Loucy (cell line): ENCODE data around the gene USO1.
A peak's percentile ranks its signal among the peaks of the same experiment; 100 is the strongest.

Experiments
- H2AFZ ChIP-seq: fragments of 200-600 bp; sonication (generic); 2 replicates; pipeline ENCODE4 v1.6.0; 2016; ENCODE audit warnings: antibody characterized with exemption, mild to moderate bottlenecking, low read length, moderate library complexity
- H3F3A ChIP-seq: fragments of 200-600 bp; 2 replicates; pipeline ENCODE4 v1.6.0; 2016; ENCODE audit warnings: antibody characterized with exemption, low read depth, mild to moderate bottlenecking
- H3K27me3 ChIP-seq: fragments of 200-600 bp; sonication (generic); 2 replicates; pipeline ENCODE4 v1.6.1; 2014; ENCODE audit warnings: low read length, mild to moderate bottlenecking; ENCODE audit not compliant: insufficient read depth, poor library complexity, severe bottlenecking
- H3K36me3 ChIP-seq: fragments of 200-600 bp; sonication (generic); 2 replicates; pipeline ENCODE4 v1.6.1; 2016; ENCODE audit warnings: low read length; ENCODE audit not compliant: insufficient read depth
- H3K4me1 ChIP-seq: fragments of 200-600 bp; sonication (generic); 2 replicates; pipeline ENCODE4 v1.5.1; 2014; ENCODE audit warnings: low read length, mild to moderate bottlenecking; ENCODE audit not compliant: insufficient read depth, poor library complexity, severe bottlenecking
- H3K4me2 ChIP-seq: fragments of 200-600 bp; sonication (generic); 2 replicates; pipeline ENCODE4 v1.6.0; 2014; ENCODE audit warnings: antibody characterized with exemption, low read length, low read depth, mild to moderate bottlenecking; ENCODE audit not compliant: poor library complexity, severe bottlenecking
- H3K4me3 ChIP-seq: fragments of 200-600 bp; sonication (generic); 2 replicates; pipeline ENCODE4 v1.5.1; 2014; ENCODE audit warnings: low read length, mild to moderate bottlenecking, mixed read lengths; ENCODE audit not compliant: poor library complexity, severe bottlenecking
- H3K79me2 ChIP-seq: fragments of 200-600 bp; sonication (generic); 2 replicates; pipeline ENCODE4 v1.6.1; 2014; ENCODE audit warnings: low read length; ENCODE audit not compliant: insufficient read depth
- H3K9ac ChIP-seq: fragments of 200-600 bp; sonication (generic); 2 replicates; pipeline ENCODE4 v1.6.0; 2014; ENCODE audit warnings: mild to moderate bottlenecking, low read depth, low read length, moderate library complexity; ENCODE audit not compliant: poor library complexity, severe bottlenecking
- H3K9me2 ChIP-seq: fragments of 200-600 bp; sonication (generic); replicated peaks from 2 replicates; pipeline ENCODE4 v1.6.1; 2016; ENCODE audit warnings: low read depth, low read length, mixed read lengths
- H3K9me3 ChIP-seq: fragments of 200-600 bp; sonication (generic); 2 replicates; pipeline ENCODE4 v1.6.1; 2014; ENCODE audit warnings: mild to moderate bottlenecking, antibody characterized with exemption, low read length, low read depth; ENCODE audit not compliant: insufficient read depth
- H4K20me1 ChIP-seq: fragments of 200-600 bp; sonication (generic); 2 replicates; pipeline ENCODE4 v1.6.0; 2014; ENCODE audit warnings: antibody characterized with exemption, low read length, mild to moderate bottlenecking; ENCODE audit not compliant: insufficient read depth, poor library complexity, severe bottlenecking
- EZH2phosphoT487 ChIP-seq: fragments of 200-600 bp; IDR thresholded peaks from 2 replicates; pipeline ENCODE4 v1.6.1; 2018; ENCODE audit warnings: antibody characterized with exemption, mild to moderate bottlenecking, moderate library complexity, borderline replicate concordance
- TF ChIP-seq, protein P1 (sequence below): fragments of 200-600 bp; sonication (generic); conservative IDR thresholded peaks from 2 replicates; pipeline ENCODE4 v1.5.1; 2014; ENCODE audit warnings: mild to moderate bottlenecking, antibody characterized with exemption, low read length

Gene USO1

GRCh38 chr4:75831856-75832405, 107.6 kb downstream of the USO1 start:
- no peaks in the 10 kb centered on the region for H3F3A ChIP-seq
- TF ChIP-seq, protein P1, sequence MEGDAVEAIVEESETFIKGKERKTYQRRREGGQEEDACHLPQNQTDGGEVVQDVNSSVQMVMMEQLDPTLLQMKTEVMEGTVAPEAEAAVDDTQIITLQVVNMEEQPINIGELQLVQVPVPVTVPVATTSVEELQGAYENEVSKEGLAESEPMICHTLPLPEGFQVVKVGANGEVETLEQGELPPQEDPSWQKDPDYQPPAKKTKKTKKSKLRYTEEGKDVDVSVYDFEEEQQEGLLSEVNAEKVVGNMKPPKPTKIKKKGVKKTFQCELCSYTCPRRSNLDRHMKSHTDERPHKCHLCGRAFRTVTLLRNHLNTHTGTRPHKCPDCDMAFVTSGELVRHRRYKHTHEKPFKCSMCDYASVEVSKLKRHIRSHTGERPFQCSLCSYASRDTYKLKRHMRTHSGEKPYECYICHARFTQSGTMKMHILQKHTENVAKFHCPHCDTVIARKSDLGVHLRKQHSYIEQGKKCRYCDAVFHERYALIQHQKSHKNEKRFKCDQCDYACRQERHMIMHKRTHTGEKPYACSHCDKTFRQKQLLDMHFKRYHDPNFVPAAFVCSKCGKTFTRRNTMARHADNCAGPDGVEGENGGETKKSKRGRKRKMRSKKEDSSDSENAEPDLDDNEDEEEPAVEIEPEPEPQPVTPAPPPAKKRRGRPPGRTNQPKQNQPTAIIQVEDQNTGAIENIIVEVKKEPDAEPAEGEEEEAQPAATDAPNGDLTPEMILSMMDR: no peak
- no peak for TF ChIP-seq EZH2phosphoT487

DNA sequence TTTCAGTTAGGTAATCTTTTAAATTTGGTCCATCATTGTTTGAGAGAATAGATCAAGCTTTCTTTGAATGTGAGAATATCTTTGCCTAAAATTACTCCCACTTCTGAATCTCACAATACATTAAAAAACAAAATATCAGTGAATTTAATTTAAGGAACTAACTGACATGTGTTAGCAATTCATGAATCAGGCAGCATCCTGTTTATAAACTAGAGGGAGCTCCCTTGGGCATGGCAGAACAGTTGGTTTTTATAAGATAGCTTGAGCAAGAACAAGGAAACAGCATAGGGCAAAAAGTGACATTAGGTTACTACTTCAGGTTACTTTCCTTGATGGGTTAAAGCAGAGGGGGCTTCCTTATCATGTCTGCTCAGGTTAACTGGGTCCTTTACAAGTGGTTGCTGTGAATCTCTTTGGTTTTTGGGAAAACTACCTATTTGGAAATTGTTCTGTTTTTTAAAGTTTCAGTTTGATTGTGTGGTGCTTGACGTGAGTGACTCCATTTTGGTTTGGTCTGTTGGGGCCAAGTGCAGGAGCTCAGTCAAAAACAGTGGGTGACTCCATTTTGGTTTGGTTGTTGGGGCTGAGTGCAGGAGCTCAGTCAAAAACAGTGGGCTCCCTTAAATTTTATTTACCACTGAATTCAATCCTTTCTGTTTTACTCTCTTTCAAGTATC, 109.9 kb downstream of the USO1 start:
- H3K9me2 ChIP-seq: no peaks in the 10 kb centered on the region
- no peaks in the 10 kb centered on the region for H3K27me3 ChIP-seq
- no peaks in the 10 kb centered on the region for H3K9me3 ChIP-seq
- no peak overlapping the region for H3K4me2 ChIP-seq
- H3K79me2 ChIP-seq: no peaks in the 10 kb centered on the region
- no peaks in the 10 kb centered on the region for H4K20me1 ChIP-seq
- H2AFZ ChIP-seq: no peak overlapping the region
- no peaks in the 10 kb centered on the region for H3K4me1 ChIP-seq
- no peak overlapping the region for H3K9ac ChIP-seq
- no peaks in the 10 kb centered on the region for H3K36me3 ChIP-seq
- no peak overlapping the region for H3K4me3 ChIP-seq
- no peaks in the 10 kb centered on the region for H3F3A ChIP-seq
- TF ChIP-seq EZH2phosphoT487: no peak
- TF ChIP-seq, protein P1: no peak

More at GRCh38 chr4:75831856-75832405, 107.6 kb downstream of the USO1 start:
- Histone ChIP-seq H2AFZ (peak overlapping the region; percentile 78), H3K36me3 (no peaks in the 10 kb centered on the region), H3K79me2 (no peaks in the 10 kb centered on the region), H3K9ac (no peak overlapping the region), H3K9me3 (no peaks in the 10 kb centered on the region), H3K9me2 (no peaks in the 10 kb centered on the region), H3K27me3 (no peaks in the 10 kb centered on the region), H3K4me3 (no peak overlapping the region), H4K20me1 (no peaks in the 10 kb centered on the region), H3K4me1 (no peaks in the 10 kb centered on the region), H3K4me2 (no peak overlapping the region)

DNA sequence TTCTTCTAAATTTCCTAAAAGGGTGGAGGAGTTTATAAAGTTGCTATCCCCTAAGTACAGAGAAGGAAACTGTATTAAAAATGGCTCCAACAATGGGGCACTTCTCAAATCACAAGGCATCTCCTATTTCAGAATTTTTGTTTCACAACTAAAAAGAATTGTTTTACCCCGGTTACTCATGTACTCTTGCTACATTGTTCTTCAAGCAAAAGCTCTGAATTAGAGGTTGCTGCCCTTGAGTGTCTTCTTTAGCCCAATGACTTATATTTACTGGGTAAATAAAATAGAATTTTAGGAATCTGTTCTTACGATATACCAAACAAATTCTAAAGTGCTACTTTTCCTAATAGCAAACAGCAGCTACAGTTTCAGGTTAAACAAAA, 110.4 kb downstream of the USO1 start:
- Histone ChIP-seq H3K4me1 (no peaks in the 10 kb centered on the region), H3K36me3 (no peaks in the 10 kb centered on the region), H3K9ac (no peak overlapping the region), H4K20me1 (no peaks in the 10 kb centered on the region), H3K9me2 (no peaks in the 10 kb centered on the region), H2AFZ (no peak overlapping the region), H3K9me3 (no peaks in the 10 kb centered on the region), H3K79me2 (no peaks in the 10 kb centered on the region), H3K27me3 (no peaks in the 10 kb centered on the region), H3K4me2 (no peak overlapping the region), H3F3A (no peaks in the 10 kb centered on the region), H3K4me3 (no peak overlapping the region)
- no peak for TF ChIP-seq EZH2phosphoT487
- TF ChIP-seq, protein P1: no peak
